NCI-H1930 (cell line): ENCODE measurements around the gene FAM240A.

Experiments
- DNase-seq, 2 experiments: peaks; one replicate each; lab custom pipeline; 2025; lab: John Stamatoyannopoulos, UW

The FAM240A gene

DNA sequence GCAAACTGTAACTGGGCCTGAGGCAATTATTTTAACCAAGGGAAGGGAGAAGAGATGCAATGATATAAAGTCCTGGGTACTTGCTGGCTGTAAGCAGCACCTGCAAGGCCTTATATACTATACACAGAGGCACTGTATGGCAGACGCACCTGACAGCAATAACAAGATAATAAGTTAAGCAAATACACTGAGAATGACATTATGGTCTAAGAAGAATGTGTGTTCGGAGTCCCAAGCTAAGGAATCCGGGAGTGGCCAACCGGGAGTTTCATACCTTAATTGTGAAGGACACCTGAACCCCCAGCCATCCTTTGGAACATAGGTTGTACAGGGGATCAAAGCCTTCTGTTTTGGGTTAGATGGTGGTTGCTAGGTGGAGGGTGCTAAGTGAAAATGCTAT lies 13.7 kb downstream of the FAM240A start:
- DNase-seq: no peak

- DNase-seq: no peak
These were observed 14.8 kb downstream of the FAM240A start for GRCh38 chr3:46627078-46627477.

- no peak for DNase-seq
These were observed 16.6 kb downstream of the FAM240A start for GRCh38 chr3:46628901-46629369.

DNA sequence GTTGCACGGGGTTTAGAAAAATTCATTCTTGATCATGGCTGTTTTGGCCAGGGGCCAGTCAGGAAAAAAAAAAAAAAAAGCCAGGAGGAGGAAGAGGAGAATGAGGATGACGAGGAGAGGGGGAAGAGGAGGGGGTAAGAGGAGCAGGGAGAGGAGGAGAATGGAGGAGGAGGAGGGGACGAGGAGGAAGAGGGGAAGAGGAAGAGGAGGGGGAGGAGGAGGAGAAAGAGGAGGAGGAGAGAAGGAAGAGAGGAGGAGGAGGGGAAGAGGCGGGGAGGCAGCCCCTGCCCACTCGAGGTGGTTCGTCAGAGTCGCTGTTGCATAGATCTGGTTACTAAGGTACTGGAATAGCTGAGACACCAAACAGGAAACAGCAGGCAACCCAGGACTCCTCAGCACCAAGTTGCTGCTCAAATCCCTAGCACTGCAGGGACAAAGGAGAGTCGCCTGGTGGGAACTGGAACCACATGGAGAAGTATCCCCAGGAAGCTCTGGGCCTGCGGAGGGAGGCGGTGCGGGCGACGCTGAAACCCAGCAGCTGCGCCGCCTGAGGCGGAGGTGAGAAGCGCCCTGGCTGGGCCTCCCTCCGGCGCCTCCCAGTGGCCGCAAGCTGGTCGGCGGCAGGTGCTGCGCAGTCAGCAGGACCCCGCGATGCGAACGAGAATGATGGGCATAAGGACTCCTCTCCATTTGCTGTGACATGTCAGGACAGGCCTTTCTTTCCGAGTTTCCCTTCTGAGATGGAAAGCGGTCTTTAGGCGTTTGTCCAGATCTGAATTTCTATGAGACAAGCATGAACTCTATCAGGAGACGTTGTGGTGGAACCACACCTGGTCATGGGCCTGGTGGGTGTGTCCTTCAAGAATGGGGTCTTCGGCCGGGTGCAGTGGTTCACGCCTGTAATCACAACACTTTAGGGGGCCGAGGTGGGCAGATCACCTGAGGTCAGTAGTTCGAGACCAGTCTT lies 17.5 kb downstream of the FAM240A start:
- DNase-seq: peak in 1 of 2 experiments; percentile 22

GRCh38 chr3:46632792-46633191 lies 20.5 kb downstream of the FAM240A start:
- DNase-seq: no peak

DNA sequence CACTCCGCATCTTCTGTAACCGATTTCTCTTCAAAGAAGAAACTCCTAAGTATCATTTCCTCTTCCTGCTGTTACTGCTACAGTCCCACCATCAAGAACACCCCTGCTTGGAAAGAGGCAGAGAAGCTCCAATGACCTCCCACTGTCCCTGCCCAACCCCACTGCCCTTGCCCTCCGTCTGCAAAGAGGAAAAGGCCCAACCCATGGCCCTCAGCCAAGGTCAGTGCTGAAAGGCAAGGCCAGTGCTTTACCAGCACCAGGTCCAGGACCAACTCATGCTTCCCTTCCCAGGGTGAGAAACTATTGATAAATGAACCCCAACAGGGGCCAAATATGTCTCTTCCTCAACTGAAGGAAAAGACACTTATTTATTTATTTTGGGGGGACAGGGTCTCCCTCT lies 22.5 kb downstream of the FAM240A start:
- no peak for DNase-seq

GRCh38 chr3:46639221-46639620 lies 26.9 kb downstream of the FAM240A start:
- DNase-seq: no peak

DNA sequence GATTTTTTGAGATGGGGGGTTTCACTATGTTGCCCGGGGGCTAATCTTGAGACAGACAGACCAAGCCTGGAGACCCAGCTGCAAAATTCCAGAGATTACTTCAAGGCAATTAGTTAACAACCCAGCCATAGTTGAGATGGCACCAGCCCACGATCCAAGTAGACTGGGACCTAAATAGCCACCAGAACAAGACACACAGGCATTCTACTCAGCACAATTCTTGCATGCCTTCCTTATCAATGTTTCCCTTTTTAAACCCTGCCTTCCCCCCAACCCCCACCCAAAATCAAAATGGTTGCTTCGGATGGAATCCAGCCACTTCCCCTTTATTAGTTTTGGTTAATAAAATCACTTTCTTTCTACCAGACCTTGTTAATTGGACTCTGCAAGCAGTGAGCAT lies 28.6 kb downstream of the FAM240A start:
- DNase-seq: no peak

GRCh38 chr3:46642971-46643370 lies 30.6 kb downstream of the FAM240A start:
- no peak for DNase-seq

DNA sequence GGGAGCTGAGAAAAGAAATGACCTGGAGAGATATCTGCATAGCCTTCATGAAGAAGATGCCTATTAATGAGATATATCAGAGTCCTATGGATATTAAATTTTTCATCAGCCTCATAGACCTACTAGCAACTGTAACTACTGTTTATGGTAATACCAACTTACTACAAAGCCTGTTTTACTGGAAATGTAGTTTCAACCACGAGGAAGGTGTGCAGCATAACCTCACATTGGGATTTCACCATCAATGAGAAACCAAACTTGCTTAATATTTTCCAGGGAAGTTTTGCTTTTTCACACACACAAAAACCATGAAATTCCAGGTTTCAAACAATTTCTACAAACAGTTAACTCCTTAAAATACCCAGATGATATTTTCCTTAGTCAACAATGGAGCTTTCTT lies 31.4 kb downstream of the FAM240A start:
- no peak for DNase-seq

- DNase-seq: no peak
These were observed 34.4 kb downstream of the FAM240A start for GRCh38 chr3:46646700-46647099.

DNA sequence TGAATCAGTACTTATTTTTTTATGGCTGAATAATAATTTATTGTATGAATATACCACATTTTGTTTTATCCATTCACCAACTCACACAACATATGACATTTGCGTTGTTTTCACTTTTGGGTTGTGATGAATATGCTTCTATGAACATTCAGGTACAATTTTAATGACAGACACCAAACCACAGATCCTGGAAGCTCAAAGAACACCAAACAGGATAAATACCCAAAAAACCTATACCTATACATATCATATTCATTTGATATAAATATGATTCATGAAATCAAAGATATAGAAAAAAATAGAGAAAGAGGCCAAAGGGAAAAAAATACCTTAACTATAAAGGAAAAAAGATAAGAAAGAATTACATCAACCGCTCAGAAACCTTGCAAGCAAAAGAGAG lies 35.8 kb downstream of the FAM240A start:
- no peak for DNase-seq

GRCh38 chr3:46649436-46649835 lies 37.1 kb downstream of the FAM240A start:
- DNase-seq: no peak

DNA sequence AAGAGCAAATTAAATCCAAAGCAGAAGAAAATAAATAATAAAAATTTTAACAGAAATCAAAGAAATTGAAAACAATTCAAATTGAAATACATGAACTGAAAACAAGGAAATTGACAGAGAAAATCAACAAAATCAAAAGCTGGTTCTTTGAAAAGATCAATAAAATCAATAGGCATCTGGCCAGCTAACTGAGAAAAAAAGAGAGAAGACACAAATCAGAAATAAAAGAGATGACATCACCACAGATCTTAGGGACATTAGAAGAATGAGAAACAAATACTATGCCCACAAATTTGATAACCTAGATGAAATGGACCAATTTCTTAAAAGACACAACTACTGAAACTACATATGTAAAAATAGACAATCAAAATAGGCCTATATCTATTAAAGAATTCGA lies 38.8 kb downstream of the FAM240A start:
- no peak for DNase-seq

GRCh38 chr3:46655271-46655670 lies 42.9 kb downstream of the FAM240A start:
- DNase-seq: no peak

DNA sequence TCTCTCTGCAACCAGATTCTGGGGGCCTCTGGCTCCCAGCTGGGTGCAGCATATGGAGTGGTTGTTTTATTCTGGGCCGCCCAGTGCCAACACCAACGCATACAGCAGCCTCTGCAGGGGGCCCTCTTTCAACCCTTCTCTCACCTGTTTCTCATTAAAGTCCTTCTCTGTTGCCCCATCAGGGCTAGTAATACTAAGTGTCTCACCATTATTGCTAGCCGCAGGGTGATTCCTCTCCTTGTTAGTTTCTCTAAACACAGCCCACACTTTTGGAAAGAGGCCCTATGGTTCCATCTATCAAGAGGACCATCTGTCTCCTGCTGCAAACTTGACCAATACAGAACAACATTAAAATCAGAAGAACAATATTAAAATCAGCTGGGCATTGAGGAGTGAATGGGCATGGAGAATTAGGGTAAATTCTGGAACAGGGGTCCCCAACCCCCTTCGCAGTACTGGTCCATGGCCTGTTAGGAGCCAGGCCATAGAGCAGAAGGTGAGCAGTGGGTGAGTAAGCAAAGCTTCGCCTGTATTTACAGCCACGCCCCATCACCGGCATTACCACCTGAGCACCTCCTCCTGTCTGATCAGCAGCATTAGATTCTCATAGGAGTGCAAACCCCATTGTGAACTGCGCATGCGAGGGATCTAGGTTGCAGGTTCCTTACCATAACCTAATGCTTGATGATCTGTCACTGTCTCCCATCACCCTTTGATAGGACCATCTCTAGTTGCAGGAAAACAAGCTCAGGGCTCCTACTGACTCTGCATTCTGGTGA lies 44.6 kb downstream of the FAM240A start:
- no peak for DNase-seq

- no peak for DNase-seq
These were observed 47.0 kb downstream of the FAM240A start for GRCh38 chr3:46659285-46659684.

DNA sequence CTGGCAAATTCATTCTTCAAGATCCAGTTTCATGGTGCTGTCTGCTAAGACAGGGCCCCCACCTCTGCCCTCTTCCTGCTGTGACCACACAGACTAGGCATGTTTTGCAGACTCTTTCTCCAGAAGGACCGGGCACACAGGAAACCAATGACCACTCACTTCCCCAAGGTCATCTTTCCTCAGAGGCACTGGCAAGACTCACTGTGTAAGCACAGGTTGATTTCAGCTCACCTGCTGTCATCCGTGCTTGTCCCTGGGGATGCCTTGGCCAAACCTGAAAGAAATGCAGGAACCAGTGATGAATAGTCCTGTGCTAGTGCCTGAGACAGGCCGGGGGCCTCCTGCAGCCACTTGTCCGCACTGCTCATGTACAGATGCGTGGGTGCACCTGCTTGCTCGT lies 47.7 kb downstream of the FAM240A start:
- DNase-seq: no peak

DNA sequence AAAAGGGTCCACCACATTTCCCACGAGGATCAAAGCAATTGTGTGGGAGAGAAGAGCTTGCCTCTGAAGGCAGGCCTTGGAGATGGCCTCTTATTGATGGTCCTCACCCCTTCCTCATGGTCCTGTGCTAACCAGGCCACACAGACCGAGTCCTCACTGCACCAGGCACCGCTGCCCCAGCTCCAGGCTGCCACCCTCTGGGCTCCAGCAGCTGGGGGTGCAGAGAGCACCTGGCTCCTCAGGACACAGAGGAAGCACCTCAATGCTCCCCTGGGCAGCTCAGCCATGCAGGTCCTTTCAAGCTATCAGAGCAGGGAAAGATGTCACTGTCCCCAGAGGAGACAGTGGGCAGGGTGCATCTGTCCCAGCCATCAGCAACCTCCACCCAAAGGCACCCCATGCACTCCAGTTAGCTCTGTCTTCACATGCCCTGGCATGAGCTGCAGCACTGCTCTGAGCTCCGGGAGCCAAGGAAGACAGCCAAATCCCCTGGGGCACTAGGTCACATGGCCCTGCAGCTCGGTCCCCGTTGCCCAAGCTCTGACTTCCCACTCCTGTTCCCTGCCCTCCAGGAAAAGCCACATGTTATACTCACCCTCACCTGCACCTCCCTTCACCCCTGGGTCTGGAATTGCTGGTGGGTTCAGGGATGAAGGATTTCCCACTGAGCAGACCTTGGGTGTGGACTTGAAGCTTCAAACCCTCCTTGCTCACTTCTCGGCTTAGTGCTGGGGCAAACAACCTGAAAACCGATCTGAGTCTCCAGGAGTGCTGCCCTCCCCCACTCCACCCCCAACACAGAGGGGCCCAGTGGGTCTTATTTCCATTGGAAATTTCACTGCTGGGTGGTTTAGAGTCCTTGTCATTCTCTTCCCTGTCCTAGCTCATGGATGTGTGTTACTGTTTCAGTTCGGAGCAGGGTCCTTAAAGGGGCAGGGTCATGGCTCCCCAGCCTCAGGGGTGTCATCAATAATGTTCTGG lies 48.5 kb downstream of the FAM240A start:
- no peak for DNase-seq

DNA sequence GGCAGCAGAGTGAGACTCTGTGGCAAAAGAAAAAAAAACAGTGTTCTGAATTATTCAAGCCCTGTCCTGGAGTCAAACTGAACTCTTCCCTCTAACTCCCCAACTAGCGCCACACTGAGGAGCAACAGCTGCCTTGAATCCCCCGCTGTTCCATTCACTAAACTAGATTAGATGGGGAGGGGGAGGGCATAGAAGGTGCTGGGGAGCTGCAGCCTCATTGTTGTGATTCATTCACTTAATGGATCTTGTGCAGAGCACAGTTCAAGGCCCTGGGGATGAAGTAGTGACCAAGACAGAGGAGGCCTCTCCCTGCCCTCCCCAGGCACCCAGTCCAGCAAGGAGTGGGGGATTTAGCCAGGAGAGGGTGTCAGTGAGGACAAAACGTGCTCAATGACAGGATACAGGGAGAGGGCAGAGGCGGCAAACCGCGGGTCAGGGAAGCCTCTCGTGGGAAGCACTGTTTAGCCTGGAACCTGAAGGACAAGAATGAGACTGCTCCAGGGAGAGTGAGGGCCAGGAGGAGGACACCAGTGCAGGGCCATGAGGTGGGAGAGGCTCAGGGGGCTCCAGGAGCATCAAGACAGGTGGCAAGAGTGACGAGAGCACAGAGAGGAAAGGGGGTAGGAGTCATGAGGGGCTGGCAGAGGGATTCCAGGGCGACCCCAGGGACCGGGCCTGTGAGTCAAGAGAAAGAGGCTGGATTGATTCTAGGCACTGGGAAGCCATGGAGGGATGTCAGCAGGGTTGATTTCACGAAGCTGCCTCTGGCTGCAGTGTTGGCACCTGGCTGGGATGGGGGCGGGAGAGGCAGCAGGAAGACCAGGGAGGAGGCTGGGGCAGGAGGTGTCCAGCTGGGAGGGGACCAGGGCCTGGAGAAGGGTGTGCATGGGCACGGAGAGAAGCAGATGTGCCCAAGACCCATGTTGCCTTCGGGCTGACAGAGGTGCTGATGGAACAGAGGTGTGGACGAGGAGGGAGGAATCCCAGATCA lies 49.7 kb downstream of the FAM240A start:
- DNase-seq: no peak
